ENCODE measurements around the gene PRR5. TPM values are rescaled to one million over a fixed set of nuclear protein-coding genes. Genes with fewer than 3 reads are reported as not detected.

Gene PRR5
- polyA plus RNA-seq, 1 of the 3 experiments (the other 2 are of a cell fraction) = 1.3 TPM

DNA sequence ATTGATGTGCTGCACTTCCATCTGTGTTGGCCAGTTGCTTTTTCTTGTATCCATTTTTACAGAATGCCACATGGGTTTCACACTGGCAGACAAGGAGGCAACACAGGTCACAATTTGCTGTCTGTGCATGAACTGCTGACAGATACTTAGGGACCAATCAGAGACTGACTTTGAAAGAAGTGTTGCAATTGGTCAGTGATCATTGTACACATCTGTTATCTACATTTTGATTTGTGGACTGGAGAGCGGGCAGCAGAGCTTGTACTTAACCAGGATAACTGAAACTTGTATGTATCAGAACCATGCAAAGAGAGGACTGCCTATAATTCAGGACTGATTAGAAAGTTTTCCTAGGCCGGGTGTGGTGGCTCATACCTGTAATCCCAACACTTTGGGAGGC lies 21.8 kb downstream of the PRR5 start (continued):
- TF ChIP-seq, protein P1, sequence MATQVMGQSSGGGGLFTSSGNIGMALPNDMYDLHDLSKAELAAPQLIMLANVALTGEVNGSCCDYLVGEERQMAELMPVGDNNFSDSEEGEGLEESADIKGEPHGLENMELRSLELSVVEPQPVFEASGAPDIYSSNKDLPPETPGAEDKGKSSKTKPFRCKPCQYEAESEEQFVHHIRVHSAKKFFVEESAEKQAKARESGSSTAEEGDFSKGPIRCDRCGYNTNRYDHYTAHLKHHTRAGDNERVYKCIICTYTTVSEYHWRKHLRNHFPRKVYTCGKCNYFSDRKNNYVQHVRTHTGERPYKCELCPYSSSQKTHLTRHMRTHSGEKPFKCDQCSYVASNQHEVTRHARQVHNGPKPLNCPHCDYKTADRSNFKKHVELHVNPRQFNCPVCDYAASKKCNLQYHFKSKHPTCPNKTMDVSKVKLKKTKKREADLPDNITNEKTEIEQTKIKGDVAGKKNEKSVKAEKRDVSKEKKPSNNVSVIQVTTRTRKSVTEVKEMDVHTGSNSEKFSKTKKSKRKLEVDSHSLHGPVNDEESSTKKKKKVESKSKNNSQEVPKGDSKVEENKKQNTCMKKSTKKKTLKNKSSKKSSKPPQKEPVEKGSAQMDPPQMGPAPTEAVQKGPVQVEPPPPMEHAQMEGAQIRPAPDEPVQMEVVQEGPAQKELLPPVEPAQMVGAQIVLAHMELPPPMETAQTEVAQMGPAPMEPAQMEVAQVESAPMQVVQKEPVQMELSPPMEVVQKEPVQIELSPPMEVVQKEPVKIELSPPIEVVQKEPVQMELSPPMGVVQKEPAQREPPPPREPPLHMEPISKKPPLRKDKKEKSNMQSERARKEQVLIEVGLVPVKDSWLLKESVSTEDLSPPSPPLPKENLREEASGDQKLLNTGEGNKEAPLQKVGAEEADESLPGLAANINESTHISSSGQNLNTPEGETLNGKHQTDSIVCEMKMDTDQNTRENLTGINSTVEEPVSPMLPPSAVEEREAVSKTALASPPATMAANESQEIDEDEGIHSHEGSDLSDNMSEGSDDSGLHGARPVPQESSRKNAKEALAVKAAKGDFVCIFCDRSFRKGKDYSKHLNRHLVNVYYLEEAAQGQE (IDR thresholded peaks at IDR 0.05; ENCODE audit: low read depth, low read length) = no peak

DNA sequence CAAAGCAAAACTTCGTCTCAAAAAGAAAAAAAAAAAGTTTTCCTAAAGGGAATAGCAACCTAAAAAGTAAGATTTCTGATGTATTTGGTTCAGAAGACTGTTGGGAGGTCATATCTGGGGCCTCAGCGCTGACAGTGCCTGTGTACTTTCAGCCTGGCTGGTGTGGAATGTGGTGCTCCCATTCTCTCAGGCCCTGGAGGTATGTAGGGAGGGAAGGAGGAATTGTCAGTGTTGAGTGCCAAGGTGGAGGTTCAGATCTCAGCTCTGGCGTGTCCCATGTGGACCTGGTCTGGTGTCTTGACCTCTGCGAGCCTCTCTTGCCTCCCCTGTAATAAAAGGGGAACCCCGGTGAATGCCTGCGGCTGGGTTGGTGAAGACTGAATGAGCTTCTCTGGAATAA lies 22.4 kb downstream of the PRR5 start:
- Histone ChIP-seq H3K9ac (no peak overlapping the region), H3K36me3 (replicated peaks in 1 of 2; ENCODE audit: control insufficient read depth in 1 of 2, insufficient read depth in 2 of 2, low read length in 1 of 2) (no peaks in the 10 kb centered on the region), H3K27ac (ENCODE audit: low read depth in 2 of 2, low read length in 1 of 2) (no peak overlapping the region), H4K20me1 (ENCODE audit: insufficient read depth) (no peaks in the 10 kb centered on the region), H3K4me1 (ENCODE audit: control insufficient read depth in 1 of 2, insufficient read depth in 2 of 2, low read depth in 1 of 2, low read length in 1 of 2) (peaks cover 0 to 15% of the 10 kb centered on the region in 2 experiments; a peak in 1 of 4 replicates), H3K27me3 (ENCODE audit: insufficient read depth) (no peaks in the 10 kb centered on the region), H3K4me3 (ENCODE audit: low read depth in 2 of 2, low read length in 1 of 2) (no peak overlapping the region), H2AFZ (ENCODE audit: low read depth) (no peak overlapping the region), H3K79me2 (ENCODE audit: insufficient read depth) (no peaks in the 10 kb centered on the region), H3K4me2 (no peak overlapping the region), H3K9me3 (no peaks in the 10 kb centered on the region), H3F3A (replicated peaks; ENCODE audit: insufficient read depth) (no peaks in the 10 kb centered on the region), H3K9me2 (no peaks in the 10 kb centered on the region)
- ChIA-PET CTCF (interaction anchor here (10.2 to 24.0 kb wide), 2 partner anchors 11 to 29 kb away, joined by 68 to 642 read pairs; partner anchors contain the start of gene PRR5), POLR2A (no interaction called here)
- TF ChIP-seq SIN3A (IDR thresholded peaks at IDR 0.05; ENCODE audit: borderline replicate concordance, low read depth, low read length) (no peak), FOSL2 (IDR thresholded peaks at IDR 0.05; ENCODE audit: borderline replicate concordance, low read depth) (no peak), GABPA (IDR thresholded peaks at IDR 0.05; ENCODE audit: low read depth) (no peak), RAD21 (IDR thresholded peaks at IDR 0.05; ENCODE audit: low read length) (no peak), FOXJ3 (CRISPR knock-in tag; IDR thresholded peaks at IDR 0.05) (no peak), SMC3 (IDR thresholded peaks at IDR 0.05; ENCODE audit: low read depth, low read length) (no peak), JUND (IDR thresholded peaks at IDR 0.05) (no peak), CHD2 (IDR thresholded peaks at IDR 0.05; ENCODE audit: low read length, partially characterized antibody) (no peak), EP300 (IDR thresholded peaks at IDR 0.05; ENCODE audit: borderline replicate concordance in 1 of 2, low read depth in 1 of 2, low read length in 1 of 2) (no peak)
- TF ChIP-seq, protein P2, sequence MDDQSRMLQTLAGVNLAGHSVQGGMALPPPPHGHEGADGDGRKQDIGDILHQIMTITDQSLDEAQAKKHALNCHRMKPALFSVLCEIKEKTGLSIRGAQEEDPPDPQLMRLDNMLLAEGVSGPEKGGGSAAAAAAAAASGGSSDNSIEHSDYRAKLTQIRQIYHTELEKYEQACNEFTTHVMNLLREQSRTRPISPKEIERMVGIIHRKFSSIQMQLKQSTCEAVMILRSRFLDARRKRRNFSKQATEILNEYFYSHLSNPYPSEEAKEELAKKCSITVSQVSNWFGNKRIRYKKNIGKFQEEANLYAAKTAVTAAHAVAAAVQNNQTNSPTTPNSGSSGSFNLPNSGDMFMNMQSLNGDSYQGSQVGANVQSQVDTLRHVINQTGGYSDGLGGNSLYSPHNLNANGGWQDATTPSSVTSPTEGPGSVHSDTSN (IDR thresholded peaks at IDR 0.05) = no peak
- TF ChIP-seq, protein P3, sequence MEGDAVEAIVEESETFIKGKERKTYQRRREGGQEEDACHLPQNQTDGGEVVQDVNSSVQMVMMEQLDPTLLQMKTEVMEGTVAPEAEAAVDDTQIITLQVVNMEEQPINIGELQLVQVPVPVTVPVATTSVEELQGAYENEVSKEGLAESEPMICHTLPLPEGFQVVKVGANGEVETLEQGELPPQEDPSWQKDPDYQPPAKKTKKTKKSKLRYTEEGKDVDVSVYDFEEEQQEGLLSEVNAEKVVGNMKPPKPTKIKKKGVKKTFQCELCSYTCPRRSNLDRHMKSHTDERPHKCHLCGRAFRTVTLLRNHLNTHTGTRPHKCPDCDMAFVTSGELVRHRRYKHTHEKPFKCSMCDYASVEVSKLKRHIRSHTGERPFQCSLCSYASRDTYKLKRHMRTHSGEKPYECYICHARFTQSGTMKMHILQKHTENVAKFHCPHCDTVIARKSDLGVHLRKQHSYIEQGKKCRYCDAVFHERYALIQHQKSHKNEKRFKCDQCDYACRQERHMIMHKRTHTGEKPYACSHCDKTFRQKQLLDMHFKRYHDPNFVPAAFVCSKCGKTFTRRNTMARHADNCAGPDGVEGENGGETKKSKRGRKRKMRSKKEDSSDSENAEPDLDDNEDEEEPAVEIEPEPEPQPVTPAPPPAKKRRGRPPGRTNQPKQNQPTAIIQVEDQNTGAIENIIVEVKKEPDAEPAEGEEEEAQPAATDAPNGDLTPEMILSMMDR (IDR thresholded peaks at IDR 0.05) = no peak
- TF ChIP-seq, protein P4, sequence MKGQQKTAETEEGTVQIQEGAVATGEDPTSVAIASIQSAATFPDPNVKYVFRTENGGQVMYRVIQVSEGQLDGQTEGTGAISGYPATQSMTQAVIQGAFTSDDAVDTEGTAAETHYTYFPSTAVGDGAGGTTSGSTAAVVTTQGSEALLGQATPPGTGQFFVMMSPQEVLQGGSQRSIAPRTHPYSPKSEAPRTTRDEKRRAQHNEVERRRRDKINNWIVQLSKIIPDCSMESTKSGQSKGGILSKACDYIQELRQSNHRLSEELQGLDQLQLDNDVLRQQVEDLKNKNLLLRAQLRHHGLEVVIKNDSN (IDR thresholded peaks at IDR 0.05; ENCODE audit: borderline replicate concordance, low read depth) = no peak
- TF ChIP-seq, protein P5, sequence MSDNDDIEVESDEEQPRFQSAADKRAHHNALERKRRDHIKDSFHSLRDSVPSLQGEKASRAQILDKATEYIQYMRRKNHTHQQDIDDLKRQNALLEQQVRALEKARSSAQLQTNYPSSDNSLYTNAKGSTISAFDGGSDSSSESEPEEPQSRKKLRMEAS (IDR thresholded peaks at IDR 0.05; ENCODE audit: low read depth) = no peak
- 75% methylated on average over 4 of the region's 6 CpGs for WGBS (ENCODE audit: low lambda C conversion rate)
- DNase-seq = no peak
